GM18951 (cell line): Measurements from ENCODE around the gene SLIT1.

Experiments
- POLR2A ChIP-seq: IDR thresholded peaks from 4 replicates; pipeline ENCODE4 v1.6.1; 2011; ENCODE audit warnings: mild to moderate bottlenecking; ENCODE audit not compliant: insufficient read length, insufficient read depth; ENCODE audit errors: extremely low read depth
- in situ Hi-C: fragments of 300-500 bp; cut with MboI; formaldehyde crosslinking; loops from one replicate; pipeline ENCODE4 v1.12.0; 2022; ENCODE audit warnings: low sequenced_read_pairs, mixed read lengths, inconsistent platforms; ENCODE audit not compliant: unreplicated experiment

The SLIT1 gene

GRCh38 chr10:96968682-96969423 lies 216.9 kb downstream of the SLIT1 start:
- in situ Hi-C loops, result no loop called here

GRCh38 chr10:96967847-96968246 lies 217.9 kb downstream of the SLIT1 start:
- in situ Hi-C loops, result no loop called here

More at GRCh38 chr10:96968682-96969423, 216.9 kb downstream of the SLIT1 start:
- no peak for TF ChIP-seq POLR2A

GRCh38 chr10:96964131-96964530 lies 221.6 kb downstream of the SLIT1 start:
- no peak for TF ChIP-seq POLR2A
- in situ Hi-C loops, result no loop called here

More at GRCh38 chr10:96967847-96968246, 217.9 kb downstream of the SLIT1 start:
- TF ChIP-seq POLR2A, result no peak

GRCh38 chr10:96960872-96961271 lies 224.9 kb downstream of the SLIT1 start:
- no peak for TF ChIP-seq POLR2A
- in situ Hi-C loops, result no loop called here

GRCh38 chr10:96959733-96960132 lies 226.0 kb downstream of the SLIT1 start:
- no peak for TF ChIP-seq POLR2A
- in situ Hi-C loops, result no loop called here

- in situ Hi-C loops, result no loop called here
- TF ChIP-seq POLR2A, result no peak
Measured at GRCh38 chr10:96958071-96958470, 227.7 kb downstream of the SLIT1 start.

- no peak for TF ChIP-seq POLR2A
- in situ Hi-C loops, result no loop called here
Measured at GRCh38 chr10:96955794-96956193, 230.0 kb downstream of the SLIT1 start.

- in situ Hi-C loops, result no loop called here
- no peak for TF ChIP-seq POLR2A
Measured at GRCh38 chr10:96951954-96952353, 233.8 kb downstream of the SLIT1 start.

- in situ Hi-C loops, result no loop called here
- no peak for TF ChIP-seq POLR2A
Measured at GRCh38 chr10:96949039-96949683, 236.6 kb downstream of the SLIT1 start.
